ENCODE data around the gene CAMK1D. TPM values are rescaled to one million over a fixed set of nuclear protein-coding genes. Genes with fewer than 3 reads are reported as not detected.

Gene CAMK1D
- total RNA-seq, 1 experiment from 2014 or later, result 10.2 TPM

DNA sequence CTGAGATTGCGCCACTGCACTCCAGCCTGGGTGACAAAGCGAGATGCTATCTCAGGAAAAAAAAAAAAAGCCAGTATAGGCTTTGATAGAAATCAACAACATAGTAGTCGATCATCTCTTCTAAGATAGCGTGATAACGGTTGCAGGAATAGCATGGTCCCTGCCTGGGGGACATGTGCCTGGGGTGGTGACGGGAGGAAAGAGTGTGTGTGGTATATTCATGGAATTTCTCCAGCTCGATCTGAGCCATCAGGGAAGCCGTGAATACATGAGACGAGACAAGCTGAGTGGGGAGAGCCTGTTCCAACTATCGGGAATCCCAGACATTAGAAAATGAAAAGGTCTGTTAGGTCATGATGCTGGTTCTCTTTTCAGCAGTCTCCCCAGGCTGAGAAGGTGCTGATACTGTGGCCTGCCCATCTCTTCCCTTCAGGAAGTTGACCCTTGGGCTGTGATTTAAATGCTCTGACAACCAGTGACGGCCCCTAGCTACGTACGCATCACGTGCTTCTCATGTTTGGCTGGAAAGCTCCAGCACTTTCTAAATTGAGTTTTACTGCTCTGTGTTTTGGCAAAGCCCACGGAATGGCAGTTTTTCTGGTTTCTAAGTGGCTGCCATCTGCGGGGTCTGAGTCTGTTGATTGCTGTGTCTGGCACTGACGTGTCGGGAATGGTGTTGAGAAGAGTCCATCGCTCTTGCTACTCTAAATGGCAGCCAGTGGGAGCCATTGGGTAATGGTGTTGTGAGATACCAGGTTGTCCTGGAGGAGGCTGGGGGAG, 422.8 kb downstream of the CAMK1D start (continued):
- TF ChIP-seq, protein P1, sequence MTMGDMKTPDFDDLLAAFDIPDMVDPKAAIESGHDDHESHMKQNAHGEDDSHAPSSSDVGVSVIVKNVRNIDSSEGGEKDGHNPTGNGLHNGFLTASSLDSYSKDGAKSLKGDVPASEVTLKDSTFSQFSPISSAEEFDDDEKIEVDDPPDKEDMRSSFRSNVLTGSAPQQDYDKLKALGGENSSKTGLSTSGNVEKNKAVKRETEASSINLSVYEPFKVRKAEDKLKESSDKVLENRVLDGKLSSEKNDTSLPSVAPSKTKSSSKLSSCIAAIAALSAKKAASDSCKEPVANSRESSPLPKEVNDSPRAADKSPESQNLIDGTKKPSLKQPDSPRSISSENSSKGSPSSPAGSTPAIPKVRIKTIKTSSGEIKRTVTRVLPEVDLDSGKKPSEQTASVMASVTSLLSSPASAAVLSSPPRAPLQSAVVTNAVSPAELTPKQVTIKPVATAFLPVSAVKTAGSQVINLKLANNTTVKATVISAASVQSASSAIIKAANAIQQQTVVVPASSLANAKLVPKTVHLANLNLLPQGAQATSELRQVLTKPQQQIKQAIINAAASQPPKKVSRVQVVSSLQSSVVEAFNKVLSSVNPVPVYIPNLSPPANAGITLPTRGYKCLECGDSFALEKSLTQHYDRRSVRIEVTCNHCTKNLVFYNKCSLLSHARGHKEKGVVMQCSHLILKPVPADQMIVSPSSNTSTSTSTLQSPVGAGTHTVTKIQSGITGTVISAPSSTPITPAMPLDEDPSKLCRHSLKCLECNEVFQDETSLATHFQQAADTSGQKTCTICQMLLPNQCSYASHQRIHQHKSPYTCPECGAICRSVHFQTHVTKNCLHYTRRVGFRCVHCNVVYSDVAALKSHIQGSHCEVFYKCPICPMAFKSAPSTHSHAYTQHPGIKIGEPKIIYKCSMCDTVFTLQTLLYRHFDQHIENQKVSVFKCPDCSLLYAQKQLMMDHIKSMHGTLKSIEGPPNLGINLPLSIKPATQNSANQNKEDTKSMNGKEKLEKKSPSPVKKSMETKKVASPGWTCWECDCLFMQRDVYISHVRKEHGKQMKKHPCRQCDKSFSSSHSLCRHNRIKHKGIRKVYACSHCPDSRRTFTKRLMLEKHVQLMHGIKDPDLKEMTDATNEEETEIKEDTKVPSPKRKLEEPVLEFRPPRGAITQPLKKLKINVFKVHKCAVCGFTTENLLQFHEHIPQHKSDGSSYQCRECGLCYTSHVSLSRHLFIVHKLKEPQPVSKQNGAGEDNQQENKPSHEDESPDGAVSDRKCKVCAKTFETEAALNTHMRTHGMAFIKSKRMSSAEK (CRISPR knock-in tag; IDR thresholded peaks at IDR 0.05; ENCODE audit: borderline replicate concordance), result no peak
- TF ChIP-seq JAZF1 (CRISPR knock-in tag; IDR thresholded peaks at IDR 0.05) (no peak), RORB (CRISPR knock-in tag; IDR thresholded peaks at IDR 0.05) (no peak), GABPB1 (CRISPR knock-in tag; IDR thresholded peaks at IDR 0.05) (no peak)
- TF ChIP-seq, protein P2, sequence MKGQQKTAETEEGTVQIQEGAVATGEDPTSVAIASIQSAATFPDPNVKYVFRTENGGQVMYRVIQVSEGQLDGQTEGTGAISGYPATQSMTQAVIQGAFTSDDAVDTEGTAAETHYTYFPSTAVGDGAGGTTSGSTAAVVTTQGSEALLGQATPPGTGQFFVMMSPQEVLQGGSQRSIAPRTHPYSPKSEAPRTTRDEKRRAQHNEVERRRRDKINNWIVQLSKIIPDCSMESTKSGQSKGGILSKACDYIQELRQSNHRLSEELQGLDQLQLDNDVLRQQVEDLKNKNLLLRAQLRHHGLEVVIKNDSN (CRISPR knock-in tag; IDR thresholded peaks at IDR 0.05), result no peak
- TF ChIP-seq, protein P3, sequence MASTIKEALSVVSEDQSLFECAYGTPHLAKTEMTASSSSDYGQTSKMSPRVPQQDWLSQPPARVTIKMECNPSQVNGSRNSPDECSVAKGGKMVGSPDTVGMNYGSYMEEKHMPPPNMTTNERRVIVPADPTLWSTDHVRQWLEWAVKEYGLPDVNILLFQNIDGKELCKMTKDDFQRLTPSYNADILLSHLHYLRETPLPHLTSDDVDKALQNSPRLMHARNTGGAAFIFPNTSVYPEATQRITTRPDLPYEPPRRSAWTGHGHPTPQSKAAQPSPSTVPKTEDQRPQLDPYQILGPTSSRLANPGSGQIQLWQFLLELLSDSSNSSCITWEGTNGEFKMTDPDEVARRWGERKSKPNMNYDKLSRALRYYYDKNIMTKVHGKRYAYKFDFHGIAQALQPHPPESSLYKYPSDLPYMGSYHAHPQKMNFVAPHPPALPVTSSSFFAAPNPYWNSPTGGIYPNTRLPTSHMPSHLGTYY (CRISPR knock-in tag; IDR thresholded peaks at IDR 0.05), result no peak

DNA sequence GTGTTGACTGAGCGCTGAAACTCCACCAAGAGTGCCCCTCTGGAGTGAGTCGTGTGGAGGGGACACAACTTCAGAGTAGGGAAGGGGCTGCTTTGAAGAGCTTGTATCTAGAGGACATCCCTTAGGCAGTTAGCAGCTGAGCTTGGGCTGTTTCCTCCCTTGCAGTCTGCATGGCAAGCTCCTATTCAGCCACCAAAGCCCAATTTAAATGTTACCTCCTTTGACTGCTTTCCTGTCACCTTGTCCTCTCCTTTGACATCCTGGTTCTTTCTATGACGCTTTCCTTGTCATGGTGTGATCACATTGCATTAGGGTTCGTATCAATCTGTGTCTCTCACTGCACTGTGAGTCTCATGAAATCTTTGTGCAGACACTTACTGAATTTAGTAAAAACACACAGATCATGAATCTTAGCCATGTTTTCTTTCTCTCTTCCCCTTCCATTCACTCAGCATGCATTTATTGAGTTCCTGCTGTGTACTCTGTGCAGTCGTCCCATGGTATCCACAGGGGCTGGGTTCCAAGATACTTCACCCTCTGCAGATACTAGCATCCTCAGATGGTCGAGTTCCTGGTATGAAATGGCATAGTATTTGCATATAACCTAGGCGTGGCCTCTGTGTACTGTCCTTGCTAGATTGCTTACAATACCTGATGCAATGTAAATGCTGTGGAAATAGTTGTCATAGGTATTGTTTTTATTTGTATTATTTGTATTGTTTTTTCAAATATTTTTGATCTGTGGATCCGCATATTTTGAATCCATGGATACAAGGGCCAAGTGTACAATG, 423.6 kb downstream of the CAMK1D start:
- Mint-ChIP-seq H3K27ac (no peak overlapping the region), H3K27me3 (ENCODE audit: low read depth) (peaks cover 8% of the 10 kb centered on the region), H3K4me1 (peaks cover 44% of the 10 kb centered on the region), H3K4me3 (no peak overlapping the region), H3K9me3 (peaks cover 7% of the 10 kb centered on the region), H3K36me3 (peaks cover 12% of the 10 kb centered on the region; the same call in 1 of the 2 replicates)
- TF ChIP-seq, protein P4, sequence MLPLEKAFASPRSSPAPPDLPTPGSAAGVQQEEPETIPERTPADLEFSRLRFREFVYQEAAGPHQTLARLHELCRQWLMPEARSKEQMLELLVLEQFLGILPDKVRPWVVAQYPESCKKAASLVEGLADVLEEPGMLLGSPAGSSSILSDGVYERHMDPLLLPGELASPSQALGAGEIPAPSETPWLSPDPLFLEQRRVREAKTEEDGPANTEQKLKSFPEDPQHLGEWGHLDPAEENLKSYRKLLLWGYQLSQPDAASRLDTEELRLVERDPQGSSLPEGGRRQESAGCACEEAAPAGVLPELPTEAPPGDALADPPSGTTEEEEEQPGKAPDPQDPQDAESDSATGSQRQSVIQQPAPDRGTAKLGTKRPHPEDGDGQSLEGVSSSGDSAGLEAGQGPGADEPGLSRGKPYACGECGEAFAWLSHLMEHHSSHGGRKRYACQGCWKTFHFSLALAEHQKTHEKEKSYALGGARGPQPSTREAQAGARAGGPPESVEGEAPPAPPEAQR (CRISPR knock-in tag; IDR thresholded peaks at IDR 0.05), result no peak
- TF ChIP-seq GRHL2 (CRISPR knock-in tag; IDR thresholded peaks at IDR 0.05; ENCODE audit: insufficient replicate concordance, severe bottlenecking) (no peak), RORB (CRISPR knock-in tag; IDR thresholded peaks at IDR 0.05) (no peak), JAZF1 (CRISPR knock-in tag; IDR thresholded peaks at IDR 0.05) (no peak)
- TF ChIP-seq, protein P5, sequence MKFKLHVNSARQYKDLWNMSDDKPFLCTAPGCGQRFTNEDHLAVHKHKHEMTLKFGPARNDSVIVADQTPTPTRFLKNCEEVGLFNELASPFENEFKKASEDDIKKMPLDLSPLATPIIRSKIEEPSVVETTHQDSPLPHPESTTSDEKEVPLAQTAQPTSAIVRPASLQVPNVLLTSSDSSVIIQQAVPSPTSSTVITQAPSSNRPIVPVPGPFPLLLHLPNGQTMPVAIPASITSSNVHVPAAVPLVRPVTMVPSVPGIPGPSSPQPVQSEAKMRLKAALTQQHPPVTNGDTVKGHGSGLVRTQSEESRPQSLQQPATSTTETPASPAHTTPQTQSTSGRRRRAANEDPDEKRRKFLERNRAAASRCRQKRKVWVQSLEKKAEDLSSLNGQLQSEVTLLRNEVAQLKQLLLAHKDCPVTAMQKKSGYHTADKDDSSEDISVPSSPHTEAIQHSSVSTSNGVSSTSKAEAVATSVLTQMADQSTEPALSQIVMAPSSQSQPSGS (CRISPR knock-in tag; IDR thresholded peaks at IDR 0.05; ENCODE audit: borderline replicate concordance, low read depth), result no peak
- TF ChIP-seq, protein P6, sequence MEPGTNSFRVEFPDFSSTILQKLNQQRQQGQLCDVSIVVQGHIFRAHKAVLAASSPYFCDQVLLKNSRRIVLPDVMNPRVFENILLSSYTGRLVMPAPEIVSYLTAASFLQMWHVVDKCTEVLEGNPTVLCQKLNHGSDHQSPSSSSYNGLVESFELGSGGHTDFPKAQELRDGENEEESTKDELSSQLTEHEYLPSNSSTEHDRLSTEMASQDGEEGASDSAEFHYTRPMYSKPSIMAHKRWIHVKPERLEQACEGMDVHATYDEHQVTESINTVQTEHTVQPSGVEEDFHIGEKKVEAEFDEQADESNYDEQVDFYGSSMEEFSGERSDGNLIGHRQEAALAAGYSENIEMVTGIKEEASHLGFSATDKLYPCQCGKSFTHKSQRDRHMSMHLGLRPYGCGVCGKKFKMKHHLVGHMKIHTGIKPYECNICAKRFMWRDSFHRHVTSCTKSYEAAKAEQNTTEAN (CRISPR knock-in tag; IDR thresholded peaks at IDR 0.05), result no peak
- no peak for ATAC-seq
- DNase-seq (ENCODE audit: low spot score), result no peak
- CTCF ChIA-PET, result interaction anchor here (1.1 kb wide), 1 partner anchor 11 kb away, joined by 3 read pairs; no protein-coding TSS in a partner anchor
- POLR2A ChIA-PET, result no interaction called here

Data from WTC11 (cell line).